K562 (cell line): ENCODE results near the gene SLC3A2. TPM values are rescaled to one million over a fixed set of nuclear protein-coding genes. Genes with fewer than 3 reads are reported as not detected.

Experiments
- ATAC-seq: fragments of 200-7000 bp; cut with Tn5 transposase; 3 replicates; pipeline ENCODE4 v1.9.1; 2020; ENCODE audit warnings: moderate library complexity
- BruUV-seq: library from RNA; stranded (reverse); fragments of 400-500 nt; replicated peaks from 2 replicates; lab custom pipeline; 2021; lab: Mats Ljungman, UMichigan
- CTCF ChIA-PET: fragments of 300-600 bp; formaldehyde crosslinking; extraction: SDS; loops from one replicate; lab custom pipeline; 2021; ENCODE audit warnings: low intra/inter-chr PET ratio; lab: Yijun Ruan, JAX
- POLR2A ChIA-PET: fragments of 300-600, 350-650 bp; sonication (Branson Sonifier 250); formaldehyde crosslinking; extraction: SDS; loops from one replicate; lab custom pipeline; 2021; ENCODE audit warnings: antibody characterized with exemption, inconsistent platforms; lab: Yijun Ruan, JAX
- DNase-seq, 4 experiments: peaks; one replicate each; pipeline versions ENCODE4 v3.0.0 to v3.0.0-alpha.2; 2011 to 2018; ENCODE audit warnings: low spot score in 3 of 4, mixed read lengths in 3 of 4; ENCODE audit errors: extremely low read depth in 1 of 4
- FAIRE-seq: peaks from 2 replicates; lab custom pipeline; 2011; peaks lifted over from hg19 to GRCh38; lab: Jason Lieb, UNC
- H2AFZ ChIP-seq: 2 replicates; pipeline ENCODE4 v1.6.0; 2011; ENCODE audit warnings: low read depth, low read length, control low read depth, inconsistent platforms
- H3K27ac ChIP-seq: fragments of 200-600 bp; 3 replicates; pipeline ENCODE4 v1.8.0; 2011; ENCODE audit warnings: low read depth, mild to moderate bottlenecking, control low read depth, inconsistent platforms, low read length, moderate library complexity, mixed read lengths; ENCODE audit errors: extremely low read depth
- H3K27me3 ChIP-seq, 2 experiments: fragments of 300-600 bp in 1 of 2; 2 replicates in 1 of 2; 3 replicates in 1 of 2; pipeline versions ENCODE4 v1.6.0 to v1.8.0; 2011; ENCODE audit warnings: inconsistent platforms in 2 of 2, low read length in 2 of 2, mild to moderate bottlenecking in 1 of 2, mixed read lengths in 1 of 2, moderate library complexity in 1 of 2; ENCODE audit not compliant: control insufficient read depth in 2 of 2, insufficient read depth in 2 of 2
- H3K36me3 ChIP-seq: fragments of 300-600 bp; 3 replicates; pipeline ENCODE4 v1.8.0; 2011; ENCODE audit warnings: mild to moderate bottlenecking, low read length, inconsistent platforms; ENCODE audit not compliant: control insufficient read depth, insufficient read depth
- H3K4me1 ChIP-seq, 2 experiments: fragments of 200-600 bp in 1 of 2; replicated peaks in 1 of 2; 2 replicates in 1 of 2; 3 replicates in 1 of 2; pipeline versions ENCODE4 v1.5.1 to v1.8.0; 2011; ENCODE audit warnings: inconsistent platforms in 2 of 2, low read length in 2 of 2, mild to moderate bottlenecking in 1 of 2, mixed read lengths in 1 of 2, moderate library complexity in 1 of 2; ENCODE audit not compliant: control insufficient read depth in 2 of 2, insufficient read depth in 2 of 2
- H3K4me2 ChIP-seq: 2 replicates; pipeline ENCODE4 v1.6.1; 2011; ENCODE audit warnings: low read length, control low read depth, inconsistent platforms, mixed read lengths; ENCODE audit not compliant: insufficient read depth
- H3K4me3 ChIP-seq: fragments of 200-600 bp; sonication (generic), shearing (Covaris generic); 2 replicates; pipeline ENCODE4 v1.5.1; 2016; ENCODE audit warnings: control low read depth, inconsistent platforms
- H3K79me2 ChIP-seq: fragments of 200-600 bp; 3 replicates; pipeline ENCODE4 v1.8.0; 2011; ENCODE audit warnings: low read length, inconsistent platforms; ENCODE audit not compliant: control insufficient read depth, insufficient read depth
- H3K9ac ChIP-seq, 2 experiments: 2 replicates each; pipeline versions ENCODE4 v1.6.0 to v1.6.1; 2011; ENCODE audit warnings: low read depth in 2 of 2, low read length in 2 of 2, control low read depth in 1 of 2, inconsistent platforms in 1 of 2, mild to moderate bottlenecking in 1 of 2, mixed read lengths in 1 of 2; ENCODE audit not compliant: insufficient read depth in 1 of 2
- H3K9me1 ChIP-seq: one replicate; pipeline ENCODE4 v1.6.0; 2011; ENCODE audit warnings: inconsistent platforms, mild to moderate bottlenecking, low read length, moderate library complexity; ENCODE audit not compliant: control insufficient read depth, insufficient read depth
- H3K9me3 ChIP-seq: replicated peaks from 2 replicates; pipeline ENCODE4 v1.5.1; 2011; ENCODE audit warnings: low read depth, low read length, inconsistent platforms; ENCODE audit not compliant: control insufficient read depth, insufficient read depth
- H4K20me1 ChIP-seq: replicated peaks from 2 replicates; pipeline ENCODE4 v1.6.1; 2011; ENCODE audit warnings: low read length, inconsistent platforms, mixed read lengths; ENCODE audit not compliant: control insufficient read depth, insufficient read depth
- KAT8 ChIP-seq: fragments of 450-650 bp; IDR thresholded peaks from 2 replicates; pipeline ENCODE4 v1.6.1; 2016; ENCODE audit warnings: low read depth, mild to moderate bottlenecking
- ZC3H8 ChIP-seq: fragments of 450-650 bp; IDR thresholded peaks from 2 replicates; pipeline ENCODE4 v1.6.1; 2017
- ZNF609 ChIP-seq: sonication (generic); formaldehyde crosslinking; IDR thresholded peaks from 2 replicates; pipeline ENCODE4 v1.8.1; 2023; ENCODE audit warnings: missing genetic modification reagents, mild to moderate bottlenecking, borderline replicate concordance
- ZSCAN29 ChIP-seq: fragments of 450-650 bp; IDR thresholded peaks from 2 replicates; pipeline ENCODE4 v1.6.1; 2017
- WGBS: fragments of 100-300 bp; shearing (Covaris generic); methylation state at CpG from one replicate; pipeline ENCODE4 v1.1.6; 2016; ENCODE audit warnings: low coverage, mixed read lengths; ENCODE audit not compliant: insufficient coverage; ENCODE audit errors: missing lambda C conversion rate; 5-methylcytosine and 5-hydroxymethylcytosine counted together
- in situ Hi-C: fragments of 300-500 bp; cut with MboI; formaldehyde crosslinking; loops from 4 replicates; pipeline ENCODE4 v1.15.0; 2018; ENCODE audit warnings: inconsistent platforms, mixed read lengths
- intact Hi-C: fragments of 100-400 bp; cut with micrococcal nuclease; formaldehyde crosslinking; loops from 2 replicates; pipeline ENCODE4 v1.14.2; 2022
- polyA plus RNA-seq, 8 experiments: library from polyadenylated mRNA; depleted of rRNA in 4 of 8; stranded (reverse) in 5 of 8; unstranded in 3 of 8; fragments of >200 nt; fragmentation: Nextera tagmentation in 2 of 8; fragmentation: Illumina TruSeq in 1 of 8; extraction: Ambion mirVana in 2 of 8; extraction: Trizol in 1 of 8; gene quantifications; 2 replicates each; pipeline versions ENCODE4 v1.2.1 to v1.2.3, GENCODE V29; 2011 to 2014; ENCODE audit warnings: inconsistent platforms in 1 of 8, missing spikeins in 1 of 8
- total RNA-seq, 7 experiments: library from RNA; depleted of rRNA in 6 of 7; stranded (reverse); fragments of >200 nt in 6 of 7; fragmentation: Illumina TruSeq in 2 of 7; extraction: Trizol in 2 of 7; gene quantifications; 2 replicates each; pipeline versions ENCODE4 v1.2.1 to v1.2.3, GENCODE V29; 2011 to 2021; ENCODE audit warnings: low replicate concordance in 1 of 7

SLC3A2 gene
- total and polyA plus RNA-seq, 9 of the 15 experiments (the other 6 are each of a cell fraction or from before 2014, with no cell fraction given), result 20.0 to 296 (median 214) TPM

- ATAC-seq (no peak), DNase-seq (no peak)
These were observed 45.3 kb downstream of the SLC3A2 start for GRCh38 chr11:62925745-62926679.

More at GRCh38 chr11:62925745-62926679, 45.3 kb downstream of the SLC3A2 start:
- no TSS peak for BruUV-seq
- Histone ChIP-seq H2AFZ (no peak overlapping the region), H3K9me1 (no peaks in the 10 kb centered on the region), H4K20me1 (peaks cover 14% of the 10 kb centered on the region; the same call in 1 of the 2 replicates), H3K4me1 (peaks cover 5 to 38% of the 10 kb centered on the region in 2 experiments; a peak in 3 of 5 replicates), H3K4me3 (no peak overlapping the region), H3K9ac (peak overlapping the region in 1 of 2 experiments; percentile 48; a peak in 1 of 4 replicates), H3K27ac (no peak overlapping the region), H3K36me3 (no peaks in the 10 kb centered on the region), H3K79me2 (no peaks in the 10 kb centered on the region), H3K27me3 (peaks cover 20 to 55% of the 10 kb centered on the region in 2 experiments; a peak in 4 of 5 replicates), H3K4me2 (no peak overlapping the region), H3K9me3 (no peaks in the 10 kb centered on the region)
- WGBS, result 35% methylated on average over 62 of the region's 71 CpGs
- intact Hi-C loops (no loop called here), in situ Hi-C loops (no loop called here)
- CTCF ChIA-PET, result interaction anchor here (0.6 kb wide), 1 partner anchor 90 kb away, joined by 3 read pairs; the partner anchor contains the start of gene SLC22A8
- POLR2A ChIA-PET, result interaction anchor here (0.6 to 1.2 kb wide), 2 partner anchors 11 to 1065 kb away, joined by 3 to 5 read pairs; no protein-coding TSS in a partner anchor
- TF ChIP-seq ZC3H8 (no peak), KAT8 (no peak), ZNF609 (CRISPR knock-in tag) (no peak), ZSCAN29 (peak; percentile 88)
- no peak for FAIRE-seq
